ENCODE data around the gene CEPT1. TPM values are rescaled to one million over a fixed set of nuclear protein-coding genes. Genes with fewer than 3 reads are reported as not detected.

Gene CEPT1
- total and polyA plus RNA-seq, 2 experiments from 2014 or later: 15.9 to 21.0 TPM

DNA sequence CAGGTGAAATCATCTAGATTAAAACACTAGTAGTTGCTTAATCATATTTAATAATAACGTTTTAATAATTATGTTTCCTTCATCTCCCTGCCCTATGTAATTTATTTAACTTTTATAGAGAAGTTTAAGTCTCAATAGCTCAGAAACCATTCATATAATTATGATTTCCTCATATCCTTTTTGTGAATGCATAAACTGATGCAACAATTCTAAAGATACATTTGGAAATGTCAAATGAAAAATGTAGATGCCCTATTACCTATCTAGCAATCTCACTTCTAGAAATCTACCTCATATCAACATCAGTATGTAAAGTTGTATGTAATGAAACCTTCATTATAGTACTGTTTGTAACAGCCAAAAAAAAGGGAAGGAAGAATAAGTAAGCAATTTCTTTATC lies 10.6 kb upstream of the CEPT1 start:
- no peak for DNase-seq (ENCODE audit: low read depth in 1 of 2, low spot score in 1 of 2)
- no peak overlapping the region for H3K4me3 ChIP-seq
- no peaks in the 10 kb centered on the region for H3K9me3 ChIP-seq (ENCODE audit: low read depth)
- no peaks in the 10 kb centered on the region for H3K4me1 ChIP-seq (ENCODE audit: low read depth)
- H3K27me3 ChIP-seq: no peaks in the 10 kb centered on the region
- no peak for TF ChIP-seq CTCF (IDR thresholded peaks at IDR 0.05; ENCODE audit: low read depth, low read length)
- peaks cover 52% of the 10 kb centered on the region for H3K36me3 ChIP-seq
- H3K27ac ChIP-seq: no peak overlapping the region

- H3K4me3 ChIP-seq: no peak overlapping the region
- no peak for DNase-seq (ENCODE audit: low read depth in 1 of 2, low spot score in 1 of 2)
- H3K4me1 ChIP-seq (ENCODE audit: low read depth): no peaks in the 10 kb centered on the region
- no peak for TF ChIP-seq CTCF (IDR thresholded peaks at IDR 0.05; ENCODE audit: low read depth, low read length)
- no peak overlapping the region for H3K27ac ChIP-seq
- H3K36me3 ChIP-seq: peaks cover 44% of the 10 kb centered on the region
- H3K27me3 ChIP-seq: no peaks in the 10 kb centered on the region
- no peaks in the 10 kb centered on the region for H3K9me3 ChIP-seq (ENCODE audit: low read depth)
These were observed 8.3 kb upstream of the CEPT1 start for GRCh38 chr1:111131693-111132092.

- no peak for DNase-seq (ENCODE audit: low read depth in 1 of 2, low spot score in 1 of 2)
- Histone ChIP-seq H3K9me3 (ENCODE audit: low read depth) (no peaks in the 10 kb centered on the region), H3K4me1 (ENCODE audit: low read depth) (peaks cover 2% of the 10 kb centered on the region), H3K36me3 (peaks cover 47% of the 10 kb centered on the region), H3K27ac (no peak overlapping the region), H3K4me3 (no peak overlapping the region), H3K27me3 (no peaks in the 10 kb centered on the region)
- no peak for TF ChIP-seq CTCF (IDR thresholded peaks at IDR 0.05; ENCODE audit: low read depth, low read length)
These were observed 6.2 kb upstream of the CEPT1 start for GRCh38 chr1:111133866-111134265.

DNA sequence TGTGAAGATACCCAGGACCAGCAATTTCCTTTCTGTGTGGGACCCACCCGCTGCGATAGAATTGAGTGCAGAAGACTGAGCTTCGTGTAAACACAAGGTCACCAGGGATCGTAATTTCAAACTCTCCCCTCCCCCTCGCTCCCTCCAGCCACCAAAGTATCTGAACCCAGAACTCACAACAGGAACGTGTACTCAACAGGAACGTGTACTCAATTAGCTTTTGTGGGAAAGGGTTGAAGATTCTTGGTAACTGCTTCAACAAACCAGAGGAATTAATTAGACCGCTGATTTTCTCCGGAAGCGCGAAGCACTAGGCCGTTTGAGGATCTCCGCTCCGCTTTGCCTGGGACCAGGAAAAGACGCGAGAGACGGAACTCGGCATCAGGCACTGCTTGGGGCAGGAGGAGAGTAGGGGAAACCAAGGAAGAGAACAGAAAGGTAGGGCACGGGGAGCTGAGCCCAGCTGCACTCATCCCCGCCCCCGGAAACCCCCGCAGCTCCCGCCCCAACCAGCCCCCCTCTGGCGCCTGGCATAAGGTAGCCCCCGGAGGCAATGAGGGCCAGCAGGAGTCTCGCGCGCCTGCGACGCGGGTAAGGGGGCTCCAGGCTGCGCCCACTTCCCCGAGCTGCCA lies 583 bp upstream of the CEPT1 start:
- DNase-seq (ENCODE audit: low read depth in 1 of 2, low spot score in 1 of 2): peak; percentile 65 to 69
- Histone ChIP-seq H3K4me3 (peak overlapping the region; percentile 64), H3K27me3 (no peaks in the 10 kb centered on the region), H3K9me3 (ENCODE audit: low read depth) (no peaks in the 10 kb centered on the region), H3K36me3 (peaks cover 28% of the 10 kb centered on the region), H3K4me1 (ENCODE audit: low read depth) (peaks cover 11% of the 10 kb centered on the region), H3K27ac (peak overlapping the region; percentile 90)
- no peak for TF ChIP-seq CTCF (IDR thresholded peaks at IDR 0.05; ENCODE audit: low read depth, low read length)

- Histone ChIP-seq H3K27me3 (no peaks in the 10 kb centered on the region), H3K4me1 (ENCODE audit: low read depth) (peaks cover 11% of the 10 kb centered on the region), H3K27ac (peak overlapping the region; percentile 90), H3K4me3 (peak overlapping the region; percentile 64), H3K36me3 (peaks cover 22% of the 10 kb centered on the region), H3K9me3 (ENCODE audit: low read depth) (no peaks in the 10 kb centered on the region)
- no peak for TF ChIP-seq CTCF (IDR thresholded peaks at IDR 0.05; ENCODE audit: low read depth, low read length)
- peak; percentile 56 to 67 for DNase-seq (ENCODE audit: low read depth in 1 of 2, low spot score in 1 of 2)
These were observed 601 bp downstream of the CEPT1 start for GRCh38 chr1:111140680-111140967.

All from cardiac muscle cell (in vitro differentiated cells and primary cell).